Endothelial cell of umbilical vein (primary cell): Measurements from ENCODE around the gene WDR31. TPM values are rescaled to one million over a fixed set of nuclear protein-coding genes. Genes with fewer than 3 reads are reported as not detected.

ENCODE experiments used
- BruUV-seq: library from RNA; stranded (reverse); fragments of 400-500 nt; replicated peaks from 2 replicates; lab custom pipeline; 2021; lab: Mats Ljungman, UMichigan
- CTCF ChIA-PET: fragments of 300-600, 350-600 bp; sonication (Branson Sonifier 250); formaldehyde crosslinking; loops from one replicate; lab custom pipeline; 2021; ENCODE audit warnings: antibody characterized with exemption, inconsistent platforms; lab: Charles Lee
- POLR2A ChIA-PET: fragments of 300-600, 350-600 bp; sonication (Branson Sonifier 250); formaldehyde crosslinking; loops from one replicate; lab custom pipeline; 2021; ENCODE audit warnings: antibody characterized with exemption, inconsistent platforms; lab: Charles Lee
- DNase-seq: peaks from one replicate; pipeline ENCODE4 v3.0.0-alpha.2; 2011; ENCODE audit warnings: low read depth, low spot score
- FAIRE-seq: peaks from 2 replicates; lab custom pipeline; 2011; peaks lifted over from hg19 to GRCh38; lab: Jason Lieb, UNC
- H2AFZ ChIP-seq: 2 replicates; pipeline ENCODE4 v1.6.0; 2012; ENCODE audit warnings: low read depth, low read length, control low read depth, inconsistent platforms
- H3K27ac ChIP-seq: 2 replicates; pipeline ENCODE4 v1.5.1; 2011; ENCODE audit warnings: low read depth, mild to moderate bottlenecking, control low read depth, low read length, moderate library complexity; ENCODE audit not compliant: insufficient read depth
- H3K27me3 ChIP-seq, 2 experiments: 2 replicates each; pipeline versions ENCODE4 v1.6.0 to v1.6.1; 2011; ENCODE audit warnings: low read length in 2 of 2, mixed read lengths in 1 of 2; ENCODE audit not compliant: control insufficient read depth in 2 of 2, insufficient read depth in 2 of 2
- H3K36me3 ChIP-seq, 2 experiments: 2 replicates in 1 of 2; 3 replicates in 1 of 2; pipeline ENCODE4 v1.5.1; 2011; ENCODE audit warnings: low read length in 2 of 2, mild to moderate bottlenecking in 1 of 2, moderate library complexity in 1 of 2; ENCODE audit not compliant: control insufficient read depth in 2 of 2, insufficient read depth in 2 of 2; ENCODE audit errors: extremely low read depth in 1 of 2
- H3K4me1 ChIP-seq: 3 replicates; pipeline ENCODE4 v1.5.1; 2011; ENCODE audit warnings: mild to moderate bottlenecking, low read length; ENCODE audit not compliant: control insufficient read depth, insufficient read depth; ENCODE audit errors: extremely low read depth
- H3K4me2 ChIP-seq: 2 replicates; pipeline ENCODE4 v1.6.1; 2011; ENCODE audit warnings: low read length, control low read depth, mixed read lengths; ENCODE audit not compliant: insufficient read depth
- H3K4me3 ChIP-seq, 3 experiments: fragments of 200-600 bp in 1 of 3; sonication (generic), shearing (Covaris generic) in 1 of 3; replicated peaks in 1 of 3; 2 replicates each; pipeline ENCODE4 v1.5.1; 2011 to 2016; ENCODE audit warnings: control low read depth in 3 of 3, low read length in 3 of 3, mild to moderate bottlenecking in 2 of 3, inconsistent platforms in 1 of 3, low read depth in 1 of 3, moderate library complexity in 1 of 3; ENCODE audit not compliant: insufficient read depth in 1 of 3
- H3K79me2 ChIP-seq: 2 replicates; pipeline ENCODE4 v1.6.0; 2012; ENCODE audit warnings: low read length, inconsistent platforms; ENCODE audit not compliant: control insufficient read depth, insufficient read depth
- H3K9ac ChIP-seq: replicated peaks from 2 replicates; pipeline ENCODE3; 2011; ENCODE audit warnings: low read length, control low read depth; ENCODE audit not compliant: insufficient read depth; ENCODE audit errors: extremely low read depth
- H3K9me1 ChIP-seq: replicated peaks from 3 replicates; pipeline ENCODE4 v1.6.0; 2011; ENCODE audit warnings: mild to moderate bottlenecking, low read length; ENCODE audit not compliant: control insufficient read depth, insufficient read depth; ENCODE audit errors: extremely low read depth
- H3K9me3 ChIP-seq: replicated peaks from 2 replicates; pipeline ENCODE4 v1.5.1; 2012; ENCODE audit warnings: low read length, inconsistent platforms; ENCODE audit not compliant: control insufficient read depth, insufficient read depth
- H4K20me1 ChIP-seq: replicated peaks from 2 replicates; pipeline ENCODE3; 2011; ENCODE audit warnings: mild to moderate bottlenecking, low read length; ENCODE audit not compliant: control insufficient read depth, insufficient read depth; ENCODE audit errors: extremely low read depth
- CTCF ChIP-seq, 2 donors: IDR thresholded peaks; 1 replicate in 1 of 2; 2 replicates in 1 of 2; pipeline ENCODE4 v1.5.1; 2011; ENCODE audit warnings: low read length in 2 of 2, mild to moderate bottlenecking in 2 of 2, moderate library complexity in 2 of 2, control low read depth in 1 of 2, inconsistent platforms in 1 of 2, low read depth in 1 of 2; ENCODE audit not compliant: insufficient read depth in 1 of 2; ENCODE audit errors: extremely low read depth in 1 of 2
- EZH2 ChIP-seq: IDR thresholded peaks from 2 replicates; pipeline ENCODE4 v1.6.1; 2012; ENCODE audit warnings: borderline replicate concordance, low read depth, mild to moderate bottlenecking, moderate library complexity, low read length, inconsistent platforms; ENCODE audit not compliant: severe bottlenecking
- FOS ChIP-seq: IDR thresholded peaks from 2 replicates; pipeline ENCODE4 v1.6.1; 2011; ENCODE audit warnings: mild to moderate bottlenecking, low read length, moderate library complexity, borderline replicate concordance; ENCODE audit not compliant: insufficient read depth
- GATA2 ChIP-seq: IDR thresholded peaks from 2 replicates; pipeline ENCODE4 v1.7.0; 2011; ENCODE audit warnings: low read depth, mild to moderate bottlenecking, moderate library complexity, mixed read lengths, low read length; ENCODE audit not compliant: insufficient read length, insufficient read depth
- JUN ChIP-seq: IDR thresholded peaks from 2 replicates; pipeline ENCODE4 v1.6.1; 2011; ENCODE audit warnings: borderline replicate concordance, low read depth; ENCODE audit not compliant: insufficient read length, insufficient read depth
- MAX ChIP-seq: IDR thresholded peaks from 2 replicates; pipeline ENCODE4 v1.6.1; 2011; ENCODE audit not compliant: insufficient read depth, insufficient read length
- MYC ChIP-seq: IDR thresholded peaks from one replicate; pipeline ENCODE4 v1.6.1; 2011; ENCODE audit warnings: mild to moderate bottlenecking, low read depth, low read length
- POLR2A ChIP-seq: IDR thresholded peaks from 2 replicates; pipeline ENCODE4 v1.6.1; 2012; ENCODE audit warnings: low read depth, mild to moderate bottlenecking, control low read depth, low read length
- POLR2AphosphoS5 ChIP-seq: IDR thresholded peaks from 2 replicates; pipeline ENCODE4 v1.6.1; 2012; ENCODE audit warnings: low read depth, mild to moderate bottlenecking, control low read depth, low read length, moderate library complexity; ENCODE audit not compliant: insufficient read depth
- dilution Hi-C: fragments of 300-500 bp; cut with MboI; formaldehyde crosslinking; loops from one replicate; pipeline ENCODE4 v1.15.0; 2019; ENCODE audit warnings: low sequenced_read_pairs; ENCODE audit not compliant: extremely low pct_ligation_motif_present
- intact Hi-C: fragments of 100-400 bp; cut with micrococcal nuclease; formaldehyde crosslinking; loops from one replicate; pipeline ENCODE4 v1.10.0; 2022
- polyA plus RNA-seq, 4 experiments: library from polyadenylated mRNA; depleted of rRNA in 3 of 4; stranded (reverse) in 3 of 4; unstranded in 1 of 4; fragments of >200 nt; gene quantifications; 2 replicates each; pipeline versions ENCODE4 v1.2.1 to v1.2.3, GENCODE V29; 2011 to 2012; ENCODE audit warnings: missing spikeins in 1 of 4
- total RNA-seq: library from RNA; stranded (reverse); gene quantifications from 2 replicates; pipeline ENCODE4 v1.2.3, GENCODE V29; 2021

Gene WDR31
- total and polyA plus RNA-seq, 2 donors (not counting 3 experiments of a cell fraction or from before 2014, with no cell fraction given) = 0.22 to 1.00 TPM

GRCh38 chr9:113369855-113370140 is 29.7 kb upstream of the WDR31 start:
- no TSS peak for BruUV-seq
- DNase-seq (no peak), FAIRE-seq (no peak)
- Histone ChIP-seq H3K27ac (no peak overlapping the region), H3K4me1 (no peaks in the 10 kb centered on the region), H2AFZ (no peak overlapping the region), H3K9ac (no peak overlapping the region), H3K36me3 (peaks cover 0 to 7% of the 10 kb centered on the region in 2 experiments), H3K9me1 (no peaks in the 10 kb centered on the region), H3K27me3 (no peaks in the 10 kb centered on the region), H3K9me3 (no peaks in the 10 kb centered on the region), H4K20me1 (no peaks in the 10 kb centered on the region), H3K4me3 (no peak overlapping the region), H3K4me2 (no peak overlapping the region), H3K79me2 (no peaks in the 10 kb centered on the region)
- dilution Hi-C loops = no loop called here
- CTCF ChIA-PET = no interaction called here
- POLR2A ChIA-PET = no interaction called here
- intact Hi-C loops = no loop called here
- TF ChIP-seq FOS (no peak), EZH2 (no peak), POLR2AphosphoS5 (no peak), POLR2A (no peak), JUN (no peak), MAX (no peak), GATA2 (no peak), CTCF (IDR thresholded peaks at IDR 0.05; ENCODE audit: extremely low read depth in 1 of 2, insufficient read depth in 1 of 2, low read depth in 1 of 2, low read length in 2 of 2) (no peak), MYC (no peak)
